ENCODE data around the gene GAK. TPM values are rescaled to one million over a fixed set of nuclear protein-coding genes. Genes with fewer than 3 reads are reported as not detected.
"Not testable (repeated sequence)": the region's sequence is repeated elsewhere in the genome, so short reads cannot be mapped to it uniquely, and the experiment has no call there.

GAK gene
- polyA plus RNA-seq, 1 of the 3 experiments (the other 2 are of a cell fraction), result 35.9 TPM

DNA sequence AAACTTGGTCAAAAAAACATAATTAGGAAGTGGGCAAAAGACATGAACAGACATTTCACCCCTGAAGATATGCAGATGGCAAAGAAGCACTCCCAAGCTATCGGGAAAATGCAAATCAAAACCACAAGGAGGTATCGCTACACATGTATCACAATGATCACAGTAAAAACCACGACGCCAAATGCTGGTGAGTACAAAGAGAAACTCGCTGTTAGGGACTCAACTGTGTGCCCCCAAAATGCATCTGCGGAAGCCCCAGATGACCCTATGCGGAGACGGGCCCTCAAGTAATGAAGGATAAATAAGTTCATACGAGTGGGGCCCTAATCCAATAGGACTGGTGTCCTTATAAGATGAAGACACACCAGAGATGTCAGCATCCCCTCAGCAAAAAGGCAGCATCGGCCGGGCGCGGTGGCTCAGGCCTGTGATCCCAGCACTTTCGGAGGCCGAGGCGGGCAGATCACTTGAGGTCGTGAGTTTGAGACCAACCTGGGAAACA is 10.2 kb downstream of the GAK start:
- Histone ChIP-seq H3F3A (replicated peaks; ENCODE audit: insufficient read depth) (no peaks in the 10 kb centered on the region), H2AFZ (ENCODE audit: low read depth) (no peak overlapping the region), H3K27ac (ENCODE audit: low read depth in 2 of 2, low read length in 1 of 2) (no peak overlapping the region), H3K4me1 (ENCODE audit: control insufficient read depth in 1 of 2, insufficient read depth in 2 of 2, low read depth in 1 of 2, low read length in 1 of 2) (peaks cover 0 to 2% of the 10 kb centered on the region in 2 experiments; a peak in 1 of 4 replicates), H3K27me3 (ENCODE audit: insufficient read depth) (no peaks in the 10 kb centered on the region), H3K79me2 (ENCODE audit: insufficient read depth) (peaks cover 93% of the 10 kb centered on the region), H3K9ac (no peak overlapping the region), H3K9me2 (no peaks in the 10 kb centered on the region), H3K36me3 (replicated peaks in 1 of 2; ENCODE audit: control insufficient read depth in 1 of 2, insufficient read depth in 2 of 2, low read length in 1 of 2) (no peaks in the 10 kb centered on the region), H4K20me1 (ENCODE audit: insufficient read depth) (peaks cover 56% of the 10 kb centered on the region), H3K4me2 (no peak overlapping the region), H3K4me3 (ENCODE audit: low read depth in 2 of 2, low read length in 1 of 2) (no peak overlapping the region), H3K9me3 (no peaks in the 10 kb centered on the region)
- WGBS (ENCODE audit: low lambda C conversion rate), result 98% methylated on average over 17 of the region's 17 CpGs
- POLR2A ChIA-PET, result no interaction called here
- peak; percentile 2 for DNase-seq
- no peak for TF ChIP-seq TCF12 (IDR thresholded peaks at IDR 0.05)
- no peak for TF ChIP-seq YY1 (IDR thresholded peaks at IDR 0.05; ENCODE audit: low read depth)
- no peak for TF ChIP-seq NRF1 (IDR thresholded peaks at IDR 0.05; ENCODE audit: low read depth, low read length)
- TF ChIP-seq, protein P1, sequence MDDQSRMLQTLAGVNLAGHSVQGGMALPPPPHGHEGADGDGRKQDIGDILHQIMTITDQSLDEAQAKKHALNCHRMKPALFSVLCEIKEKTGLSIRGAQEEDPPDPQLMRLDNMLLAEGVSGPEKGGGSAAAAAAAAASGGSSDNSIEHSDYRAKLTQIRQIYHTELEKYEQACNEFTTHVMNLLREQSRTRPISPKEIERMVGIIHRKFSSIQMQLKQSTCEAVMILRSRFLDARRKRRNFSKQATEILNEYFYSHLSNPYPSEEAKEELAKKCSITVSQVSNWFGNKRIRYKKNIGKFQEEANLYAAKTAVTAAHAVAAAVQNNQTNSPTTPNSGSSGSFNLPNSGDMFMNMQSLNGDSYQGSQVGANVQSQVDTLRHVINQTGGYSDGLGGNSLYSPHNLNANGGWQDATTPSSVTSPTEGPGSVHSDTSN (IDR thresholded peaks at IDR 0.05), result no peak
- TF ChIP-seq REST (IDR thresholded peaks at IDR 0.05; ENCODE audit: low read depth, low read length), result no peak
- no peak for TF ChIP-seq GABPA (IDR thresholded peaks at IDR 0.05; ENCODE audit: low read depth)
- TF ChIP-seq EP300 (IDR thresholded peaks at IDR 0.05; ENCODE audit: borderline replicate concordance in 1 of 2, low read depth in 1 of 2, low read length in 1 of 2), result no peak
- CTCF ChIA-PET, result no interaction called here

- H3K4me3 ChIP-seq (ENCODE audit: low read depth in 2 of 2, low read length in 1 of 2); H3K36me3 ChIP-seq (replicated peaks in 1 of 2; ENCODE audit: control insufficient read depth in 1 of 2, insufficient read depth in 2 of 2, low read length in 1 of 2); POLR2A ChIA-PET; CTCF ChIA-PET; H2AFZ ChIP-seq (ENCODE audit: low read depth); H3K9me2 ChIP-seq; H3K9me3 ChIP-seq; H3K9ac ChIP-seq; H3K27me3 ChIP-seq (ENCODE audit: insufficient read depth); H3K4me1 ChIP-seq (ENCODE audit: control insufficient read depth in 1 of 2, insufficient read depth in 2 of 2, low read depth in 1 of 2, low read length in 1 of 2); H3F3A ChIP-seq (replicated peaks; ENCODE audit: insufficient read depth); H3K4me2 ChIP-seq; H3K27ac ChIP-seq (ENCODE audit: low read depth in 2 of 2, low read length in 1 of 2): not testable (repeated sequence)
- DNase-seq, result peak; percentile 11
- H4K20me1 ChIP-seq (ENCODE audit: insufficient read depth), result peaks cover 51% of the 10 kb centered on the region
- H3K79me2 ChIP-seq (ENCODE audit: insufficient read depth), result peaks cover 88% of the 10 kb centered on the region
- WGBS (ENCODE audit: low lambda C conversion rate), result 96% methylated on average over 9 of the region's 15 CpGs
Measured at GRCh38 chr4:919004-919680, 13.0 kb downstream of the GAK start.

GRCh38 chr4:918591-918990 is 13.5 kb downstream of the GAK start:
- CTCF ChIA-PET, H3K9ac ChIP-seq: not testable (repeated sequence)
- 89% methylated on average over 6 of the region's 6 CpGs for WGBS (ENCODE audit: low lambda C conversion rate)

More at GRCh38 chr4:918591-918990, 13.5 kb downstream of the GAK start:
- H3K9me3 ChIP-seq; H3K36me3 ChIP-seq (replicated peaks in 1 of 2; ENCODE audit: control insufficient read depth in 1 of 2, insufficient read depth in 2 of 2, low read length in 1 of 2); H3K27ac ChIP-seq (ENCODE audit: low read depth in 2 of 2, low read length in 1 of 2); DNase-seq; H3K9me2 ChIP-seq; H3F3A ChIP-seq (replicated peaks; ENCODE audit: insufficient read depth); H2AFZ ChIP-seq (ENCODE audit: low read depth); H3K4me3 ChIP-seq (ENCODE audit: low read depth in 2 of 2, low read length in 1 of 2); POLR2A ChIA-PET; H3K4me1 ChIP-seq (ENCODE audit: control insufficient read depth in 1 of 2, insufficient read depth in 2 of 2, low read depth in 1 of 2, low read length in 1 of 2); H3K27me3 ChIP-seq (ENCODE audit: insufficient read depth); H3K4me2 ChIP-seq: not testable (repeated sequence)
- peaks cover 83% of the 10 kb centered on the region for H3K79me2 ChIP-seq (ENCODE audit: insufficient read depth)
- H4K20me1 ChIP-seq (ENCODE audit: insufficient read depth), result peaks cover 46% of the 10 kb centered on the region

Data from SK-N-SH (cell line).